ENCODE data around the gene KRTAP4-3. TPM values are rescaled to one million over a fixed set of nuclear protein-coding genes. Genes with fewer than 3 reads are reported as not detected.
"Not testable (repeated sequence)": the region's sequence is repeated elsewhere in the genome, so short reads cannot be mapped to it uniquely, and the experiment has no call there.

KRTAP4-3 gene
- total RNA-seq, 1 experiment from 2014 or later = not detected

GRCh38 chr17:41125064-41125463 lies 43.0 kb downstream of the KRTAP4-3 start:
- Mint-ChIP-seq H3K27ac (ENCODE audit: unreplicated experiment) (no peak overlapping the region), H3K27me3 (ENCODE audit: unreplicated experiment) (no peaks in the 10 kb centered on the region), H3K36me3 (ENCODE audit: insufficient read depth, unreplicated experiment) (no peaks in the 10 kb centered on the region), H3K4me3 (ENCODE audit: low read depth, unreplicated experiment) (no peak overlapping the region), H3K4me1 (ENCODE audit: low read depth, unreplicated experiment) (peaks cover 14% of the 10 kb centered on the region), H3K9me3 (ENCODE audit: low read depth, unreplicated experiment) (peaks cover 6% of the 10 kb centered on the region)
- DNase-seq = no peak
- CTCF ChIA-PET = interaction anchor here (0.6 kb wide), 1 partner anchor 176 kb away, joined by 4 read pairs; no protein-coding TSS in a partner anchor
- BruUV-seq (replicated peaks) = no TSS peak
- intact Hi-C loops (cut with micrococcal nuclease; ENCODE audit: unreplicated experiment) = no loop called here
- TF ChIP-seq CTCF (IDR thresholded peaks at IDR 0.05; ENCODE audit: unreplicated experiment) = no peak

GRCh38 chr17:41123991-41124371 lies 44.0 kb downstream of the KRTAP4-3 start, which contains the start of gene KRTAP4-12:
Gene KRTAP4-12 (minus strand): TSS chr17:41124182. CDS start chr17:41124122, 60 bp downstream.
- H3K36me3 Mint-ChIP-seq (ENCODE audit: insufficient read depth, unreplicated experiment); H3K4me3 Mint-ChIP-seq (ENCODE audit: low read depth, unreplicated experiment); DNase-seq; intact Hi-C loops (cut with micrococcal nuclease; ENCODE audit: unreplicated experiment); BruUV-seq (replicated peaks); H3K27ac Mint-ChIP-seq (ENCODE audit: unreplicated experiment); H3K27me3 Mint-ChIP-seq (ENCODE audit: unreplicated experiment); H3K9me3 Mint-ChIP-seq (ENCODE audit: low read depth, unreplicated experiment): not testable (repeated sequence)
- CTCF ChIA-PET = interaction anchor here (0.8 kb wide), 1 partner anchor 444 kb away, joined by 3 read pairs; no protein-coding TSS in a partner anchor
- H3K4me1 Mint-ChIP-seq (ENCODE audit: low read depth, unreplicated experiment) = peaks cover 10% of the 10 kb centered on the region

- H3K27ac Mint-ChIP-seq (ENCODE audit: unreplicated experiment); H3K36me3 Mint-ChIP-seq (ENCODE audit: insufficient read depth, unreplicated experiment); H3K27me3 Mint-ChIP-seq (ENCODE audit: unreplicated experiment); DNase-seq; BruUV-seq (replicated peaks); H3K4me3 Mint-ChIP-seq (ENCODE audit: low read depth, unreplicated experiment); H3K9me3 Mint-ChIP-seq (ENCODE audit: low read depth, unreplicated experiment); intact Hi-C loops (cut with micrococcal nuclease; ENCODE audit: unreplicated experiment): not testable (repeated sequence)
- H3K4me1 Mint-ChIP-seq (ENCODE audit: low read depth, unreplicated experiment) = peaks cover 14% of the 10 kb centered on the region
- CTCF ChIA-PET = interaction anchor here (0.8 kb wide), 1 partner anchor 445 kb away, joined by 3 read pairs; no protein-coding TSS in a partner anchor
Observed at GRCh38 chr17:41123292-41123990, 44.6 kb downstream of the KRTAP4-3 start.

- CTCF ChIA-PET = no interaction called here
- Mint-ChIP-seq H3K4me1 (ENCODE audit: low read depth, unreplicated experiment) (peaks cover 18% of the 10 kb centered on the region), H3K27ac (ENCODE audit: unreplicated experiment) (no peak overlapping the region), H3K4me3 (ENCODE audit: low read depth, unreplicated experiment) (no peak overlapping the region), H3K27me3 (ENCODE audit: unreplicated experiment) (no peaks in the 10 kb centered on the region), H3K36me3 (ENCODE audit: insufficient read depth, unreplicated experiment) (no peaks in the 10 kb centered on the region), H3K9me3 (ENCODE audit: low read depth, unreplicated experiment) (peaks cover 6% of the 10 kb centered on the region)
- DNase-seq = no peak
- intact Hi-C loops (cut with micrococcal nuclease; ENCODE audit: unreplicated experiment) = no loop called here
- no peak for TF ChIP-seq CTCF (IDR thresholded peaks at IDR 0.05; ENCODE audit: unreplicated experiment)
- no TSS peak for BruUV-seq (replicated peaks)
Observed at GRCh38 chr17:41121742-41122141, 46.3 kb downstream of the KRTAP4-3 start.

GRCh38 chr17:41119696-41120690 lies 48.0 kb downstream of the KRTAP4-3 start:
- intact Hi-C loops (cut with micrococcal nuclease; ENCODE audit: unreplicated experiment); CTCF ChIA-PET; H3K27ac Mint-ChIP-seq (ENCODE audit: unreplicated experiment); DNase-seq; H3K4me3 Mint-ChIP-seq (ENCODE audit: low read depth, unreplicated experiment); H3K27me3 Mint-ChIP-seq (ENCODE audit: unreplicated experiment); H3K36me3 Mint-ChIP-seq (ENCODE audit: insufficient read depth, unreplicated experiment); BruUV-seq (replicated peaks); H3K9me3 Mint-ChIP-seq (ENCODE audit: low read depth, unreplicated experiment): not testable (repeated sequence)
- peaks cover 29% of the 10 kb centered on the region for H3K4me1 Mint-ChIP-seq (ENCODE audit: low read depth, unreplicated experiment)
